Neural progenitor cell (in vitro differentiated cells): ENCODE results near the gene SFMBT1. TPM values are rescaled to one million over a fixed set of nuclear protein-coding genes. Genes with fewer than 3 reads are reported as not detected.

Experiments
- DNase-seq: peaks from one replicate; pipeline ENCODE4 v3.0.0-alpha.2; 2016; ENCODE audit warnings: low spot score
- H2AFZ ChIP-seq: fragments of 200-600 bp; sonication (generic); replicated peaks from 2 replicates; pipeline ENCODE4 v1.6.1; 2016; ENCODE audit warnings: antibody characterized with exemption
- H3F3A ChIP-seq: fragments of 200-600 bp; sonication (generic); 2 replicates; pipeline ENCODE4 v1.6.1; 2016; ENCODE audit warnings: antibody characterized with exemption, low read depth
- H3K27ac ChIP-seq: fragments of 200-600 bp; sonication (generic); 2 replicates; pipeline ENCODE4 v1.5.1; 2016; ENCODE audit warnings: mild to moderate bottlenecking
- H3K27me3 ChIP-seq: fragments of 200-600 bp; sonication (generic); 2 replicates; pipeline ENCODE4 v1.6.1; 2016; ENCODE audit warnings: mild to moderate bottlenecking, moderate library complexity
- H3K36me3 ChIP-seq: fragments of 200-600 bp; sonication (generic); 2 replicates; pipeline ENCODE4 v1.5.1; 2016
- H3K4me1 ChIP-seq: fragments of 200-600 bp; sonication (generic); 2 replicates; pipeline ENCODE4 v1.6.1; 2016; ENCODE audit warnings: mixed run types
- H3K4me2 ChIP-seq: fragments of 200-600 bp; sonication (generic); 2 replicates; pipeline ENCODE4 v1.6.1; 2016
- H3K4me3 ChIP-seq: fragments of 200-600 bp; sonication (generic); 2 replicates; pipeline ENCODE4 v1.5.1; 2016
- H3K79me2 ChIP-seq: fragments of 200-600 bp; sonication (generic); 2 replicates; pipeline ENCODE4 v1.6.1; 2016; ENCODE audit warnings: low read depth
- H3K9ac ChIP-seq: fragments of 200-600 bp; sonication (generic); 2 replicates; pipeline ENCODE4 v1.6.1; 2016
- H3K9me3 ChIP-seq: fragments of 200-600 bp; sonication (generic); 2 replicates; pipeline ENCODE4 v1.5.1; 2016; ENCODE audit warnings: low read depth
- H4K20me1 ChIP-seq: fragments of 200-600 bp; sonication (generic); 2 replicates; pipeline ENCODE4 v1.6.1; 2016; ENCODE audit warnings: low read depth
- H3K27ac Mint-ChIP-seq: 3 replicates; pipeline ENCODE4 v1.8.0; 2021; ENCODE audit warnings: mixed read lengths
- H3K27me3 Mint-ChIP-seq: 2 replicates; pipeline ENCODE4 v1.8.0; 2022; ENCODE audit warnings: low read depth, mild to moderate bottlenecking, inconsistent platforms, moderate library complexity, mixed read lengths; ENCODE audit not compliant: insufficient read depth
- H3K36me3 Mint-ChIP-seq: 3 replicates; pipeline ENCODE4 v1.8.0; 2021; ENCODE audit warnings: mixed read lengths
- H3K4me1 Mint-ChIP-seq: 3 replicates; pipeline ENCODE4 v1.8.0; 2021; ENCODE audit warnings: mixed read lengths
- H3K4me3 Mint-ChIP-seq: 3 replicates; pipeline ENCODE4 v1.8.0; 2021; ENCODE audit warnings: mild to moderate bottlenecking, moderate library complexity, mixed read lengths
- H3K9me3 Mint-ChIP-seq: 3 replicates; pipeline ENCODE4 v1.8.0; 2020; ENCODE audit warnings: mixed read lengths
- EZH2 ChIP-seq: fragments of 200-600 bp; sonication (generic); IDR thresholded peaks from 2 replicates; pipeline ENCODE4 v1.6.1; 2017; ENCODE audit warnings: antibody characterized with exemption, mild to moderate bottlenecking, moderate library complexity
- EZH2phosphoT487 ChIP-seq: fragments of 200-600 bp; sonication (generic); IDR thresholded peaks from 2 replicates; pipeline ENCODE4 v1.6.1; 2017; ENCODE audit warnings: antibody characterized with exemption
- total RNA-seq: library from RNA; depleted of rRNA; stranded (reverse); fragments of >200 nt; gene quantifications from 2 replicates; pipeline ENCODE4 v1.2.3, GENCODE V29; 2015; ENCODE audit warnings: low replicate concordance
- TF ChIP-seq, protein P1 (sequence below): fragments of 200-600 bp; sonication (generic); IDR thresholded peaks from 2 replicates; pipeline ENCODE4 v1.5.1; 2017; ENCODE audit warnings: antibody characterized with exemption, mild to moderate bottlenecking

Gene SFMBT1
- total RNA-seq, 1 donor from 2014 or later: 18.5 TPM

DNA sequence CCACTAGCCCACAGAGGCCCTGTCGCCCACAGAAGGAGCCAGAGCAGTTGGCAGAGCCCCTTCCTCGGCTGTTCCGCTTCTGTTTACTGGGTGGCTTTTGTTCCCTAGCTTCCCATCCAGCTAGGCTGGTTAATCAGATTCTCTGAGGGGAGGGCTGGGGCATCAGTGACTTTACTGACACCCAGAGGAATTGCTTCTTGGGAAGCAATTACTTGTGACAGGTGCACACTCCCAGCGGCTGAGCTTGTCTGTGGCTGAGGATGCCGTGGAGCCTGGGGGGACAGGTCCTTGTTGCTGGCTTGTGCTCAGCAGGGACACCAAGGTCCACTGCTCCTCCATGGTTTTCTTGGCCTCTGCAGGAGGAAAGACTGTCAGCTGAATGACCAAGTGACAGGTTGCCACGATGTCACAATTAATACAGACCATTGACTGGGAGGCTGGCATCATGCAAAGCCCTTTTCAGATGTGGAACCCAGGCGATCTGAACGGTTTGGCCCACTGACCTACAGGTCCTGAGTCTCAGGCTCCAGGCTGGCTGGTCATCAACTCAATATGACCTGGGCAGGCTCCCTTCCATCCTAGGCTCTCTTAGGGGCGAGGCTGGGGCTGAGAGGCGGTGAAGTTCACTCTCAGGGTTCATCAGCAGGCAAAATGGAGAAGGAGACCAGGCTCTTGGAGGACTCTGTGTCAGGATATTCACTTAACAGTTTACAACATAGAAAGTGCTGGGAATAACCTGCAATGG lies 31.8 kb upstream of the SFMBT1 start:
- Mint-ChIP-seq H3K36me3 (no peaks in the 10 kb centered on the region), H3K9me3 (no peaks in the 10 kb centered on the region), H3K4me1 (peaks cover 16% of the 10 kb centered on the region), H3K27ac (no peak overlapping the region), H3K4me3 (no peak overlapping the region), H3K27me3 (no peaks in the 10 kb centered on the region)
- Histone ChIP-seq H3K4me3 (no peak overlapping the region), H3K9ac (no peak overlapping the region), H3K9me3 (no peaks in the 10 kb centered on the region), H3K4me2 (no peak overlapping the region), H3K4me1 (peaks cover 11% of the 10 kb centered on the region), H3K27ac (no peak overlapping the region), H2AFZ (no peak overlapping the region), H3F3A (no peaks in the 10 kb centered on the region), H4K20me1 (no peaks in the 10 kb centered on the region), H3K36me3 (no peaks in the 10 kb centered on the region), H3K27me3 (no peaks in the 10 kb centered on the region), H3K79me2 (no peaks in the 10 kb centered on the region)
- DNase-seq: peak; percentile 20
- TF ChIP-seq EZH2phosphoT487 (no peak), EZH2 (no peak)
- TF ChIP-seq, protein P1, sequence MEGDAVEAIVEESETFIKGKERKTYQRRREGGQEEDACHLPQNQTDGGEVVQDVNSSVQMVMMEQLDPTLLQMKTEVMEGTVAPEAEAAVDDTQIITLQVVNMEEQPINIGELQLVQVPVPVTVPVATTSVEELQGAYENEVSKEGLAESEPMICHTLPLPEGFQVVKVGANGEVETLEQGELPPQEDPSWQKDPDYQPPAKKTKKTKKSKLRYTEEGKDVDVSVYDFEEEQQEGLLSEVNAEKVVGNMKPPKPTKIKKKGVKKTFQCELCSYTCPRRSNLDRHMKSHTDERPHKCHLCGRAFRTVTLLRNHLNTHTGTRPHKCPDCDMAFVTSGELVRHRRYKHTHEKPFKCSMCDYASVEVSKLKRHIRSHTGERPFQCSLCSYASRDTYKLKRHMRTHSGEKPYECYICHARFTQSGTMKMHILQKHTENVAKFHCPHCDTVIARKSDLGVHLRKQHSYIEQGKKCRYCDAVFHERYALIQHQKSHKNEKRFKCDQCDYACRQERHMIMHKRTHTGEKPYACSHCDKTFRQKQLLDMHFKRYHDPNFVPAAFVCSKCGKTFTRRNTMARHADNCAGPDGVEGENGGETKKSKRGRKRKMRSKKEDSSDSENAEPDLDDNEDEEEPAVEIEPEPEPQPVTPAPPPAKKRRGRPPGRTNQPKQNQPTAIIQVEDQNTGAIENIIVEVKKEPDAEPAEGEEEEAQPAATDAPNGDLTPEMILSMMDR: no peak

DNA sequence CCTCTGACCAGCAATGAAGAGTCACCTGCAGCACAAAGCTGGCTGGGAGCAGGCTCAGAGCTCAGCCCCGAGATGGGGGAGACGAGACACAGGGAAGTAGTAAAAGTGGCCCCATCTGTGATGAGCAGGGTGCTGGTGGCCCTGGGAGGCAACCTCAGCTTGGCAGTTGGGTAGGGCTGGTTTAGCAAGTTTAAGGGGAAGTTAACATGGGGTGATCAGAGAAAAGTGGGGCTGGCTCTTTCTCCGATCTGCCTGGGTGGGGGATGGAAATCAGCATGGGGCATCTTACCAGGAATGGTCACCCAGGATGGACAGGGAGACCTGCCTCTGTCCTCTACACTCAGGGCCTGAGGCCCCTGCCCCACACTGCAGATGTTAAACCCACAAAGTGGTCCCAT lies 29.9 kb upstream of the SFMBT1 start:
- H3K27me3 Mint-ChIP-seq: no peaks in the 10 kb centered on the region
- Histone ChIP-seq H3K4me2 (no peak overlapping the region), H3K27ac (no peak overlapping the region), H3K27me3 (no peaks in the 10 kb centered on the region), H3K9ac (no peak overlapping the region), H3K36me3 (no peaks in the 10 kb centered on the region), H3K79me2 (no peaks in the 10 kb centered on the region), H4K20me1 (no peaks in the 10 kb centered on the region), H3K9me3 (no peaks in the 10 kb centered on the region), H3K4me3 (no peak overlapping the region), H3K4me1 (peaks cover 11% of the 10 kb centered on the region), H3F3A (no peaks in the 10 kb centered on the region), H2AFZ (no peak overlapping the region)
- H3K9me3 Mint-ChIP-seq: no peaks in the 10 kb centered on the region
- H3K4me3 Mint-ChIP-seq: no peak overlapping the region
- TF ChIP-seq EZH2phosphoT487 (no peak), EZH2 (no peak)
- TF ChIP-seq, protein P1: no peak
- no peaks in the 10 kb centered on the region for H3K36me3 Mint-ChIP-seq
- no peak for DNase-seq
- peaks cover 21% of the 10 kb centered on the region for H3K4me1 Mint-ChIP-seq
- H3K27ac Mint-ChIP-seq: no peak overlapping the region

DNA sequence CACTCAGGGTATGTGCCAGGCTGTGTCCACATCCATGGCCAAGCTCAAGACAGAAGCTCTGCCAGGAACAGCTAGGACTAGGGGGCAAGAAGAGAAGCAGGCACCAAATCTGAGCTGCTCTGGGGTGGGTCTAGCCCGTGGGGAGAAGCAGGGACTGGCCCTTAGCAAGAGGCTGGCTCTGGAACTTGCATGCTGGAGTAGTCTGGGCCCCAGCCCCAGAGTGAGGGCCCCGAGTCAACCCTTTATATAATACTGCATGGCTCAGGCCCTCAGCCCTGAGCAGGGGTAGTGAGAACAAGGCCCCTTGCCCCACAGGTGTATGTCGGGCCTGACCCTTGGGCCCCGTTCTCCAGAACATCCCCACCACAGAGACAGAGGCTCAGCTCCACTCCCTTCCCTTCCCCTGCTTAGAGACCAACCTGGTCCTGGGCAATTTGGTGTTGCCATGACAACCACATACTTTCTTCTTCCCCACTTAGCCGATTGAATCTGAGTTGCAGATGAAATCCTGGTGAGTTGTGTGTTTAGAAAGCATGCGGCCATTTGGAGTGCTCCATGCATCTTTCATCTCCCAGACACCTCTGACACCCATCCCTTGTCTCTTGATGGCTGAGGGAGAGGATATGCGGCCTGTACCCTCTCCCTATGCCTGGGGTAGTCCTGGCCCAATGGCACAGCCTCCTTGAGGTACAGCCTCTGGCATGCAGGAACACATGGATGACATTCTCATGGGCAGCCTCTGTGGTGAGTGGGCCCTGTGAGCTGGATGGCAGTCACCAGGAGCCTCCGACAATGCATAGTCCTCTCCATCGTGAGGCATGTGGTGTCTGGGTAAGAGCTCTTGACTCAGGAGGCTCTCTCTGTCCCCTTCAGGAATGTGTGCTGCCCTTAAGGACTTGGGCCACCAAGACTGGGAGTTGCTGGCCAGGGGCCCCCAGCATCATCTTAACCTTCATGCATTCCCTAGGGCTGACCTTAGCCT lies 29.2 kb upstream of the SFMBT1 start:
- Histone ChIP-seq H3K9ac (no peak overlapping the region), H3K4me2 (no peak overlapping the region), H3K9me3 (no peaks in the 10 kb centered on the region), H3K4me3 (no peak overlapping the region), H3K27me3 (no peaks in the 10 kb centered on the region), H3K4me1 (peaks cover 11% of the 10 kb centered on the region), H4K20me1 (no peaks in the 10 kb centered on the region), H3K27ac (no peak overlapping the region), H3K79me2 (no peaks in the 10 kb centered on the region), H3F3A (no peaks in the 10 kb centered on the region), H2AFZ (no peak overlapping the region), H3K36me3 (no peaks in the 10 kb centered on the region)
- no peak for TF ChIP-seq EZH2
- TF ChIP-seq, protein P1: no peak
- no peak for TF ChIP-seq EZH2phosphoT487
- no peaks in the 10 kb centered on the region for H3K36me3 Mint-ChIP-seq
- peaks cover under 1% of the 10 kb centered on the region for H3K27me3 Mint-ChIP-seq
- DNase-seq: no peak
- H3K9me3 Mint-ChIP-seq: no peaks in the 10 kb centered on the region
- no peak overlapping the region for H3K27ac Mint-ChIP-seq
- H3K4me3 Mint-ChIP-seq: no peak overlapping the region
- peaks cover 21% of the 10 kb centered on the region for H3K4me1 Mint-ChIP-seq
